Fibroblast of lung (primary cell): ENCODE measurements around the gene ZNF304.

Experiments used
- EZH2 ChIP-seq: IDR thresholded peaks from 2 replicates; pipeline ENCODE4 v1.5.1; 2012; ENCODE audit warnings: low read length, control low read depth, mild to moderate bottlenecking; ENCODE audit errors: missing control alignments
- TF ChIP-seq, protein P1 (sequence below), 2 donors: IDR thresholded peaks in 1 of 2; conservative IDR thresholded peaks in 1 of 2; 1 replicate in 1 of 2; 2 replicates in 1 of 2; pipeline ENCODE4 v1.5.1; 2011 to 2012; ENCODE audit warnings: low read length in 2 of 2, control low read depth in 1 of 2, inconsistent platforms in 1 of 2, low read depth in 1 of 2, mild to moderate bottlenecking in 1 of 2

DNA sequence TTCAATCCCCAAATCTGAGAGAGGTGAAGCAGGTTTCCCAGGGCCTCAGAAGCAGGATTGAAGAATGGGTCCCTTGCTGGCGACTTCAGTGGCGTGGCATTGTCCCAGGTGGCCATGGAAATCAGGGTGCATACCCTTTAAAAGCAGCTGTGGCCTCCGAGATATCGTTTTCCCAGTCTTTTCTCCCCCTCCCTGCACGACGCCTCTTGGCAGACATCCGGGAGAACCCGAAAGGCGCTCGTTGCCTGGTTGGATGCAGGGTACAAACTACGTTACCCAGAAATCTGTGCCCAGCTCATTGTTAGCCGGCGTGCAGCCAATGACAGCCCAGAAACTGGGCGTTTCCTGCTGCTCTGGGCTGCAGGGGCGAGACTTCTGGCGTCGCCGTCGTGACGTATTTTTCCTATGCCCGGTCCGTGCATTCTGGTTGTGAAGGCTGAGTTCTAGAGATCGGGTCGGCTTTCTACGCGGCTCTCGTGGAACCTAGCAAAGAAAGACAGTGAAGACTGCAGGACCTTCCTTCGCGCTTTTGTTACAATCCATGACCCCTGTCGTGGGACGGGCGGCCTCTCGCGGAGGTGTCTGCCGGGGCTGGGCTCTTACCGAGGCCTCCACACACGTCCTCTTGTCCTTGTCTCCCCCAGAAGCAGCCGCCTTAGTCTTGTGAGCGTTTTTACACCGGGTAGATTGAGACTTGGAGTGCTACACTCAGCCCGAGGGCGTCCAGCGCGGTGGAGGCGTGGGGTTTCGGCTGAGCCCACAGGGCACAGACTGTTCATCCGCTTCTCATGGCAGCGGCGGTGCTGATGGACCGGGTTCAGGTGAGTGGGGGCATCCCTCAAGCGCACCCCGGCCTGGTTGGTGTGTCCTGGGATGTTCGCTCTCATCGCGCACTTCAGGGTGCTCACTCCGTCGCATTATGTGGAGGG, at the start of gene ZNF304:
- TF ChIP-seq, protein P1, sequence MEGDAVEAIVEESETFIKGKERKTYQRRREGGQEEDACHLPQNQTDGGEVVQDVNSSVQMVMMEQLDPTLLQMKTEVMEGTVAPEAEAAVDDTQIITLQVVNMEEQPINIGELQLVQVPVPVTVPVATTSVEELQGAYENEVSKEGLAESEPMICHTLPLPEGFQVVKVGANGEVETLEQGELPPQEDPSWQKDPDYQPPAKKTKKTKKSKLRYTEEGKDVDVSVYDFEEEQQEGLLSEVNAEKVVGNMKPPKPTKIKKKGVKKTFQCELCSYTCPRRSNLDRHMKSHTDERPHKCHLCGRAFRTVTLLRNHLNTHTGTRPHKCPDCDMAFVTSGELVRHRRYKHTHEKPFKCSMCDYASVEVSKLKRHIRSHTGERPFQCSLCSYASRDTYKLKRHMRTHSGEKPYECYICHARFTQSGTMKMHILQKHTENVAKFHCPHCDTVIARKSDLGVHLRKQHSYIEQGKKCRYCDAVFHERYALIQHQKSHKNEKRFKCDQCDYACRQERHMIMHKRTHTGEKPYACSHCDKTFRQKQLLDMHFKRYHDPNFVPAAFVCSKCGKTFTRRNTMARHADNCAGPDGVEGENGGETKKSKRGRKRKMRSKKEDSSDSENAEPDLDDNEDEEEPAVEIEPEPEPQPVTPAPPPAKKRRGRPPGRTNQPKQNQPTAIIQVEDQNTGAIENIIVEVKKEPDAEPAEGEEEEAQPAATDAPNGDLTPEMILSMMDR (conservative IDR thresholded peaks at IDR 0.05 in 1 of 2, IDR thresholded peaks at IDR 0.05 in 1 of 2; ENCODE audit: low read depth in 1 of 2, low read length in 2 of 2), result no peak
- no peak for TF ChIP-seq EZH2
